Smooth muscle cell (in vitro differentiated cells): ENCODE results near the gene ALDH18A1. TPM values are rescaled to one million over a fixed set of nuclear protein-coding genes. Genes with fewer than 3 reads are reported as not detected.

ENCODE experiments used
- DNase-seq: peaks from one replicate; lab custom pipeline; 2025; ENCODE audit not compliant: unreplicated experiment; lab: John Stamatoyannopoulos, UW
- H2AFZ ChIP-seq: fragments of 200-600 bp; sonication (generic); 2 replicates; pipeline ENCODE4 v1.6.0; 2016; ENCODE audit warnings: antibody characterized with exemption, low read depth, mild to moderate bottlenecking
- H3F3A ChIP-seq: fragments of 200-600 bp; sonication (generic); 2 replicates; pipeline ENCODE4 v1.6.0; 2017; ENCODE audit warnings: antibody characterized with exemption, low read depth
- H3K27ac ChIP-seq: fragments of 200-600 bp; sonication (generic); 2 replicates; pipeline ENCODE4 v1.5.1; 2016; ENCODE audit warnings: low read depth, mild to moderate bottlenecking
- H3K27me3 ChIP-seq: fragments of 200-600 bp; sonication (generic); 2 replicates; pipeline ENCODE4 v1.6.1; 2016; ENCODE audit warnings: low read depth, mild to moderate bottlenecking
- H3K36me3 ChIP-seq: fragments of 200-600 bp; sonication (generic); 2 replicates; pipeline ENCODE4 v1.5.1; 2016; ENCODE audit warnings: low read depth
- H3K4me1 ChIP-seq: fragments of 200-600 bp; sonication (generic); 2 replicates; pipeline ENCODE4 v1.5.1; 2016; ENCODE audit warnings: low read depth
- H3K4me2 ChIP-seq: fragments of 200-600 bp; sonication (generic); 2 replicates; pipeline ENCODE4 v1.6.0; 2016; ENCODE audit warnings: mild to moderate bottlenecking
- H3K4me3 ChIP-seq: fragments of 200-600 bp; sonication (generic); 2 replicates; pipeline ENCODE4 v1.5.1; 2016; ENCODE audit warnings: mild to moderate bottlenecking
- H3K79me2 ChIP-seq: fragments of 200-600 bp; sonication (generic); 2 replicates; pipeline ENCODE4 v1.6.0; 2016; ENCODE audit warnings: low read depth, mild to moderate bottlenecking
- H3K9ac ChIP-seq: fragments of 200-600 bp; sonication (generic); 2 replicates; pipeline ENCODE4 v1.6.0; 2016; ENCODE audit warnings: low read depth
- H3K9me3 ChIP-seq: fragments of 200-600 bp; sonication (generic); replicated peaks from 2 replicates; pipeline ENCODE4 v1.5.1; 2016; ENCODE audit warnings: low read depth
- H4K20me1 ChIP-seq: fragments of 200-600 bp; sonication (generic); 2 replicates; pipeline ENCODE4 v1.6.0; 2016; ENCODE audit warnings: low read depth
- CTCF ChIP-seq: fragments of 200-600 bp; sonication (generic); IDR thresholded peaks from 2 replicates; pipeline ENCODE4 v1.5.1; 2017; ENCODE audit warnings: borderline replicate concordance, mild to moderate bottlenecking, antibody characterized with exemption; ENCODE audit not compliant: insufficient read depth, poor library complexity, severe bottlenecking
- WGBS: methylation state at CpG from one replicate; pipeline ENCODE4 v1.1.7; 2016; ENCODE audit warnings: low lambda C conversion rate; 5-methylcytosine and 5-hydroxymethylcytosine counted together
- polyA plus RNA-seq: library from polyadenylated mRNA; unstranded; fragments of >200 nt; fragmentation: Nextera tagmentation; extraction: Ambion mirVana; gene quantifications from 2 replicates; pipeline ENCODE4 v1.2.1, GENCODE V29; 2016
- total RNA-seq: library from RNA; depleted of rRNA; stranded (reverse); fragments of >200 nt; gene quantifications from 2 replicates; pipeline ENCODE4 v1.2.3, GENCODE V29; 2014

The ALDH18A1 gene
- total and polyA plus RNA-seq, 2 experiments from 2014 or later = 98.2 to 124 TPM

- Histone ChIP-seq H3K79me2 (no peaks in the 10 kb centered on the region), H3K36me3 (no peaks in the 10 kb centered on the region), H3K9ac (no peak overlapping the region), H3K27me3 (no peaks in the 10 kb centered on the region), H3K4me1 (peaks cover 5% of the 10 kb centered on the region), H3K4me3 (no peak overlapping the region), H2AFZ (no peak overlapping the region), H3K4me2 (no peak overlapping the region), H3K9me3 (no peaks in the 10 kb centered on the region), H3F3A (no peaks in the 10 kb centered on the region), H3K27ac (no peak overlapping the region), H4K20me1 (no peaks in the 10 kb centered on the region)
- DNase-seq = no peak
- 82% methylated on average over 11 of the region's 11 CpGs for WGBS
- no peak for TF ChIP-seq CTCF
Measured at GRCh38 chr10:95574649-95575365, 81.7 kb downstream of the ALDH18A1 start.

- no peaks in the 10 kb centered on the region for H3F3A ChIP-seq
- H3K79me2 ChIP-seq = no peaks in the 10 kb centered on the region
- H2AFZ ChIP-seq = no peak overlapping the region
- no peak overlapping the region for H3K4me2 ChIP-seq
- no peaks in the 10 kb centered on the region for H3K36me3 ChIP-seq
- WGBS = 93% methylated on average over 6 of the region's 6 CpGs
- no peak for DNase-seq
- TF ChIP-seq CTCF = no peak
- H3K27ac ChIP-seq = no peak overlapping the region
- no peaks in the 10 kb centered on the region for H3K27me3 ChIP-seq
- H3K4me3 ChIP-seq = no peak overlapping the region
- H3K4me1 ChIP-seq = peaks cover 5% of the 10 kb centered on the region
- H4K20me1 ChIP-seq = no peaks in the 10 kb centered on the region
- H3K9ac ChIP-seq = no peak overlapping the region
- H3K9me3 ChIP-seq = no peaks in the 10 kb centered on the region
Measured at GRCh38 chr10:95573964-95574604, 82.4 kb downstream of the ALDH18A1 start.

GRCh38 chr10:95573527-95573926, 83.0 kb downstream of the ALDH18A1 start:
- H3K36me3 ChIP-seq = no peaks in the 10 kb centered on the region
- H3K4me3 ChIP-seq = no peak overlapping the region
- no peak for TF ChIP-seq CTCF
- no peak overlapping the region for H3K9ac ChIP-seq
- H3F3A ChIP-seq = no peaks in the 10 kb centered on the region
- no peaks in the 10 kb centered on the region for H3K79me2 ChIP-seq
- H3K4me1 ChIP-seq = peaks cover 5% of the 10 kb centered on the region
- no peaks in the 10 kb centered on the region for H4K20me1 ChIP-seq
- WGBS = 86% methylated on average over 3 of the region's 3 CpGs
- no peak overlapping the region for H3K4me2 ChIP-seq
- H3K27ac ChIP-seq = no peak overlapping the region
- no peak for DNase-seq
- no peak overlapping the region for H2AFZ ChIP-seq
- H3K9me3 ChIP-seq = no peaks in the 10 kb centered on the region
- H3K27me3 ChIP-seq = no peaks in the 10 kb centered on the region
